K562 (cell line): ENCODE measurements around the gene FAM193A. TPM values are rescaled to one million over a fixed set of nuclear protein-coding genes. Genes with fewer than 3 reads are reported as not detected.

ENCODE experiments used
- ATAC-seq: fragments of 200-7000 bp; cut with Tn5 transposase; 3 replicates; pipeline ENCODE4 v1.9.1; 2020; ENCODE audit warnings: moderate library complexity
- BruUV-seq: library from RNA; stranded (reverse); fragments of 400-500 nt; replicated peaks from 2 replicates; lab custom pipeline; 2021; lab: Mats Ljungman, UMichigan
- CTCF ChIA-PET: fragments of 300-600 bp; formaldehyde crosslinking; extraction: SDS; loops from one replicate; lab custom pipeline; 2021; ENCODE audit warnings: low intra/inter-chr PET ratio; lab: Yijun Ruan, JAX
- POLR2A ChIA-PET: fragments of 300-600, 350-650 bp; sonication (Branson Sonifier 250); formaldehyde crosslinking; extraction: SDS; loops from one replicate; lab custom pipeline; 2021; ENCODE audit warnings: antibody characterized with exemption, inconsistent platforms; lab: Yijun Ruan, JAX
- DNase-seq, 4 experiments: peaks; one replicate each; pipeline versions ENCODE4 v3.0.0 to v3.0.0-alpha.2; 2011 to 2018; ENCODE audit warnings: low spot score in 3 of 4, mixed read lengths in 3 of 4; ENCODE audit errors: extremely low read depth in 1 of 4
- FAIRE-seq: peaks from 2 replicates; lab custom pipeline; 2011; peaks lifted over from hg19 to GRCh38; lab: Jason Lieb, UNC
- H2AFZ ChIP-seq: 2 replicates; pipeline ENCODE4 v1.6.0; 2011; ENCODE audit warnings: low read depth, low read length, control low read depth, inconsistent platforms
- H3K27ac ChIP-seq: fragments of 200-600 bp; 3 replicates; pipeline ENCODE4 v1.8.0; 2011; ENCODE audit warnings: low read depth, mild to moderate bottlenecking, control low read depth, inconsistent platforms, low read length, moderate library complexity, mixed read lengths; ENCODE audit errors: extremely low read depth
- H3K27me3 ChIP-seq, 2 experiments: fragments of 300-600 bp in 1 of 2; 2 replicates in 1 of 2; 3 replicates in 1 of 2; pipeline versions ENCODE4 v1.6.0 to v1.8.0; 2011; ENCODE audit warnings: inconsistent platforms in 2 of 2, low read length in 2 of 2, mild to moderate bottlenecking in 1 of 2, mixed read lengths in 1 of 2, moderate library complexity in 1 of 2; ENCODE audit not compliant: control insufficient read depth in 2 of 2, insufficient read depth in 2 of 2
- H3K36me3 ChIP-seq: fragments of 300-600 bp; 3 replicates; pipeline ENCODE4 v1.8.0; 2011; ENCODE audit warnings: mild to moderate bottlenecking, low read length, inconsistent platforms; ENCODE audit not compliant: control insufficient read depth, insufficient read depth
- H3K4me1 ChIP-seq, 2 experiments: fragments of 200-600 bp in 1 of 2; replicated peaks in 1 of 2; 2 replicates in 1 of 2; 3 replicates in 1 of 2; pipeline versions ENCODE4 v1.5.1 to v1.8.0; 2011; ENCODE audit warnings: inconsistent platforms in 2 of 2, low read length in 2 of 2, mild to moderate bottlenecking in 1 of 2, mixed read lengths in 1 of 2, moderate library complexity in 1 of 2; ENCODE audit not compliant: control insufficient read depth in 2 of 2, insufficient read depth in 2 of 2
- H3K4me2 ChIP-seq: 2 replicates; pipeline ENCODE4 v1.6.1; 2011; ENCODE audit warnings: low read length, control low read depth, inconsistent platforms, mixed read lengths; ENCODE audit not compliant: insufficient read depth
- H3K4me3 ChIP-seq: fragments of 200-600 bp; sonication (generic), shearing (Covaris generic); 2 replicates; pipeline ENCODE4 v1.5.1; 2016; ENCODE audit warnings: control low read depth, inconsistent platforms
- H3K79me2 ChIP-seq: fragments of 200-600 bp; 3 replicates; pipeline ENCODE4 v1.8.0; 2011; ENCODE audit warnings: low read length, inconsistent platforms; ENCODE audit not compliant: control insufficient read depth, insufficient read depth
- H3K9ac ChIP-seq, 2 experiments: 2 replicates each; pipeline versions ENCODE4 v1.6.0 to v1.6.1; 2011; ENCODE audit warnings: low read depth in 2 of 2, low read length in 2 of 2, control low read depth in 1 of 2, inconsistent platforms in 1 of 2, mild to moderate bottlenecking in 1 of 2, mixed read lengths in 1 of 2; ENCODE audit not compliant: insufficient read depth in 1 of 2
- H3K9me1 ChIP-seq: one replicate; pipeline ENCODE4 v1.6.0; 2011; ENCODE audit warnings: inconsistent platforms, mild to moderate bottlenecking, low read length, moderate library complexity; ENCODE audit not compliant: control insufficient read depth, insufficient read depth
- H3K9me3 ChIP-seq: replicated peaks from 2 replicates; pipeline ENCODE4 v1.5.1; 2011; ENCODE audit warnings: low read depth, low read length, inconsistent platforms; ENCODE audit not compliant: control insufficient read depth, insufficient read depth
- H4K20me1 ChIP-seq: replicated peaks from 2 replicates; pipeline ENCODE4 v1.6.1; 2011; ENCODE audit warnings: low read length, inconsistent platforms, mixed read lengths; ENCODE audit not compliant: control insufficient read depth, insufficient read depth
- E4F1 ChIP-seq: fragments of 250-450 bp; sonication (Bioruptor Pico); IDR thresholded peaks from 2 replicates; pipeline ENCODE4 v1.5.0; 2021; ENCODE audit warnings: mild to moderate bottlenecking, borderline replicate concordance
- ESRRB ChIP-seq: fragments of 250-450 bp; sonication (Bioruptor Pico); IDR thresholded peaks from 2 replicates; pipeline ENCODE4 v1.5.0; 2020; ENCODE audit warnings: mild to moderate bottlenecking, moderate library complexity, borderline replicate concordance
- MYC ChIP-seq, 2 experiments: fragments of 250-450 bp in 1 of 2; sonication (Bioruptor Pico) in 1 of 2; IDR thresholded peaks; 2 replicates each; pipeline versions ENCODE4 v1.5.1 to v1.6.1; 2012 to 2021; ENCODE audit warnings: low read depth in 2 of 2, borderline replicate concordance in 1 of 2, improper control_type of control experiment in 1 of 2, low read length in 1 of 2, mild to moderate bottlenecking in 1 of 2, moderate library complexity in 1 of 2
- OTX1 ChIP-seq: fragments of 450-650 bp; formaldehyde crosslinking; IDR thresholded peaks from 2 replicates; pipeline ENCODE4 v1.4.0; 2022; ENCODE audit warnings: mild to moderate bottlenecking
- RBFOX2 ChIP-seq: fragments of 200-400 bp; formaldehyde crosslinking; IDR thresholded peaks from 2 replicates; pipeline ENCODE4 v1.6.1; 2017; ENCODE audit warnings: low read depth, mild to moderate bottlenecking, low read length, moderate library complexity
- SMARCB1 ChIP-seq: IDR thresholded peaks from 2 replicates; pipeline ENCODE4 v1.6.1; 2011; ENCODE audit warnings: improper control_type of control experiment, low read depth; ENCODE audit not compliant: insufficient read length
- THRB ChIP-seq: fragments of 450-650 bp; formaldehyde crosslinking; conservative IDR thresholded peaks from 2 replicates; pipeline ENCODE4 v1.4.0; 2022; ENCODE audit warnings: mild to moderate bottlenecking, missing genetic modification characterization
- YBX1 ChIP-seq: fragments of 450-650 bp; IDR thresholded peaks from 2 replicates; pipeline ENCODE4 v1.7.1; 2016; ENCODE audit warnings: mild to moderate bottlenecking
- WGBS: fragments of 100-300 bp; shearing (Covaris generic); methylation state at CpG from one replicate; pipeline ENCODE4 v1.1.6; 2016; ENCODE audit warnings: low coverage, mixed read lengths; ENCODE audit not compliant: insufficient coverage; ENCODE audit errors: missing lambda C conversion rate; 5-methylcytosine and 5-hydroxymethylcytosine counted together
- in situ Hi-C: fragments of 300-500 bp; cut with MboI; formaldehyde crosslinking; loops from 4 replicates; pipeline ENCODE4 v1.15.0; 2018; ENCODE audit warnings: inconsistent platforms, mixed read lengths
- intact Hi-C: fragments of 100-400 bp; cut with micrococcal nuclease; formaldehyde crosslinking; loops from 2 replicates; pipeline ENCODE4 v1.14.2; 2022
- polyA plus RNA-seq, 8 experiments: library from polyadenylated mRNA; depleted of rRNA in 4 of 8; stranded (reverse) in 5 of 8; unstranded in 3 of 8; fragments of >200 nt; fragmentation: Nextera tagmentation in 2 of 8; fragmentation: Illumina TruSeq in 1 of 8; extraction: Ambion mirVana in 2 of 8; extraction: Trizol in 1 of 8; gene quantifications; 2 replicates each; pipeline versions ENCODE4 v1.2.1 to v1.2.3, GENCODE V29; 2011 to 2014; ENCODE audit warnings: inconsistent platforms in 1 of 8, missing spikeins in 1 of 8
- total RNA-seq, 7 experiments: library from RNA; depleted of rRNA in 6 of 7; stranded (reverse); fragments of >200 nt in 6 of 7; fragmentation: Illumina TruSeq in 2 of 7; extraction: Trizol in 2 of 7; gene quantifications; 2 replicates each; pipeline versions ENCODE4 v1.2.1 to v1.2.3, GENCODE V29; 2011 to 2021; ENCODE audit warnings: low replicate concordance in 1 of 7

FAM193A gene
- total and polyA plus RNA-seq, 9 of the 15 experiments (the other 6 are each of a cell fraction or from before 2014, with no cell fraction given), result 0.46 to 24.6 (median 9.6) TPM

- FAIRE-seq (no peak), DNase-seq (no peak), ATAC-seq (no peak)
- no peaks in the 10 kb centered on the region for H3K9me1 ChIP-seq
- H2AFZ ChIP-seq, result no peak overlapping the region
- H3K9ac ChIP-seq, result no peak overlapping the region
- BruUV-seq, result no TSS peak
- no peaks in the 10 kb centered on the region for H4K20me1 ChIP-seq
- POLR2A ChIA-PET, result interaction anchor here (1.1 kb wide), 1 partner anchor 11 kb away, joined by 3 read pairs; no protein-coding TSS in a partner anchor
- in situ Hi-C loops (no loop called here), intact Hi-C loops (no loop called here)
- no peak overlapping the region for H3K4me2 ChIP-seq
- H3K27ac ChIP-seq, result no peak overlapping the region
- H3K36me3 ChIP-seq, result peaks cover 90% of the 10 kb centered on the region; the same call in 2 of the 3 replicates
- H3K9me3 ChIP-seq, result no peaks in the 10 kb centered on the region
- peaks cover 0 to 3% of the 10 kb centered on the region in 2 experiments; a peak in 1 of 5 replicates for H3K4me1 ChIP-seq
- CTCF ChIA-PET, result no interaction called here
- 90% methylated on average over 7 of the region's 7 CpGs for WGBS
- no peaks in the 10 kb centered on the region for H3K27me3 ChIP-seq
- no peaks in the 10 kb centered on the region for H3K79me2 ChIP-seq
- no peak overlapping the region for H3K4me3 ChIP-seq
- TF ChIP-seq MYC (IDR thresholded peaks at IDR 0.05; ENCODE audit: low read depth, low read length) (no peak), MYC (CRISPR knock-in tag; IDR thresholded peaks at IDR 0.05; ENCODE audit: borderline replicate concordance, low read depth) (no peak), YBX1 (no peak), OTX1 (CRISPR knock-in tag) (no peak), ESRRB (no peak), SMARCB1 (no peak), E4F1 (CRISPR knock-in tag) (no peak), THRB (CRISPR knock-in tag) (no peak), RBFOX2 (no peak)
These were observed 155.5 kb downstream of the FAM193A start for GRCh38 chr4:2691952-2692435.
